Endodermal cell (in vitro differentiated cells): ENCODE measurements around the gene GRSF1. TPM values are rescaled to one million over a fixed set of nuclear protein-coding genes. Genes with fewer than 3 reads are reported as not detected.

ENCODE experiments used
- DNase-seq: peaks from one replicate; pipeline ENCODE4 v3.0.0-alpha.2; 2017
- H3K27ac ChIP-seq: 2 replicates; pipeline ENCODE4 v1.5.1; 2013; ENCODE audit warnings: mild to moderate bottlenecking, low read depth, low read length, moderate library complexity
- H3K27me3 ChIP-seq: 2 replicates; pipeline ENCODE4 v1.6.1; 2013; ENCODE audit warnings: mild to moderate bottlenecking, low read length, moderate library complexity; ENCODE audit not compliant: insufficient read depth, control insufficient read depth, poor library complexity, severe bottlenecking
- H3K36me3 ChIP-seq: 2 replicates; pipeline ENCODE4 v1.7.0; 2013; ENCODE audit warnings: mild to moderate bottlenecking, low read length, moderate library complexity; ENCODE audit not compliant: control insufficient read depth, insufficient read depth
- H3K4me1 ChIP-seq: one replicate; pipeline ENCODE4 v1.7.0; 2013; ENCODE audit warnings: low read length; ENCODE audit not compliant: control insufficient read depth, insufficient read depth
- H3K4me3 ChIP-seq: 2 replicates; pipeline ENCODE4 v1.5.1; 2013; ENCODE audit warnings: mild to moderate bottlenecking, low read length, moderate library complexity
- H3K9ac ChIP-seq: 2 replicates; pipeline ENCODE4 v1.6.1; 2013; ENCODE audit warnings: mild to moderate bottlenecking, low read length, moderate library complexity; ENCODE audit not compliant: poor library complexity, severe bottlenecking; ENCODE audit errors: extremely low read depth
- H3K9me3 ChIP-seq: 2 replicates; pipeline ENCODE4 v1.6.1; 2013; ENCODE audit warnings: mild to moderate bottlenecking, low read length, moderate library complexity; ENCODE audit not compliant: control insufficient read depth
- H3K27ac Mint-ChIP-seq: 2 replicates; pipeline ENCODE4 v1.8.0; 2020; ENCODE audit warnings: mixed read lengths
- H3K27me3 Mint-ChIP-seq: 2 replicates; pipeline ENCODE4 v1.8.0; 2021; ENCODE audit warnings: mild to moderate bottlenecking, mixed read lengths; ENCODE audit not compliant: insufficient read depth
- H3K36me3 Mint-ChIP-seq: 2 replicates; pipeline ENCODE4 v1.8.0; 2020; ENCODE audit warnings: low read depth, mixed read lengths
- H3K4me1 Mint-ChIP-seq: 2 replicates; pipeline ENCODE4 v1.8.0; 2020; ENCODE audit warnings: mixed read lengths
- H3K4me3 Mint-ChIP-seq: 2 replicates; pipeline ENCODE4 v1.8.0; 2020; ENCODE audit warnings: mild to moderate bottlenecking, moderate library complexity, mixed read lengths
- H3K9me3 Mint-ChIP-seq: 2 replicates; pipeline ENCODE4 v1.8.0; 2020; ENCODE audit warnings: mild to moderate bottlenecking, mixed read lengths
- CTCF ChIP-seq: fragments of 200-600 bp; sonication (generic); conservative IDR thresholded peaks from 2 replicates; pipeline ENCODE4 v1.5.0; 2021; ENCODE audit warnings: antibody characterized with exemption, mild to moderate bottlenecking
- WGBS, 2 experiments: methylation state at CpG; one replicate each; pipeline versions ENCODE4 v1.1.5 to v1.1.7; 2013; ENCODE audit warnings: missing lambda C conversion rate in 2 of 2, mixed read lengths in 1 of 2; ENCODE audit not compliant: insufficient coverage in 1 of 2, insufficient read length in 1 of 2; 5-methylcytosine and 5-hydroxymethylcytosine counted together
- total RNA-seq, 2 donors: library from RNA; stranded (reverse); fragmentation: NEBNext Ultra II Directional in 1 of 2; extraction: Animal tissue kit (Norgen Biotek cat#: 25700) in 1 of 2; gene quantifications; 2 replicates in 1 of 2; 3 replicates in 1 of 2; pipeline ENCODE4 v1.2.1, GENCODE V29; 2021

Gene GRSF1
- total RNA-seq, 2 donors from 2014 or later: 108 to 123 TPM

- Mint-ChIP-seq H3K9me3 (no peaks in the 10 kb centered on the region), H3K36me3 (peaks cover 38% of the 10 kb centered on the region), H3K27ac (no peak overlapping the region), H3K4me1 (peaks cover 8% of the 10 kb centered on the region), H3K27me3 (no peaks in the 10 kb centered on the region), H3K4me3 (no peak overlapping the region)
- Histone ChIP-seq H3K36me3 (peaks cover 52% of the 10 kb centered on the region), H3K27me3 (no peaks in the 10 kb centered on the region), H3K4me1 (no peaks in the 10 kb centered on the region), H3K4me3 (no peak overlapping the region), H3K27ac (no peak overlapping the region), H3K9ac (no peak overlapping the region), H3K9me3 (no peaks in the 10 kb centered on the region)
- DNase-seq: no peak
- TF ChIP-seq CTCF: no peak
- WGBS, 2 experiments: 90% methylated on average over 1 of the region's 2 CpGs; no CpG with 5 or more reads in 1 of the 2 experiments
These were observed 22.8 kb downstream of the GRSF1 start for GRCh38 chr4:70816894-70817293.

- Histone ChIP-seq H3K27ac (no peak overlapping the region), H3K4me1 (no peaks in the 10 kb centered on the region), H3K27me3 (no peaks in the 10 kb centered on the region), H3K9me3 (no peaks in the 10 kb centered on the region), H3K36me3 (peaks cover 38% of the 10 kb centered on the region), H3K9ac (no peak overlapping the region), H3K4me3 (no peak overlapping the region)
- H3K27me3 Mint-ChIP-seq: no peaks in the 10 kb centered on the region
- 100% methylated on average over 1 of the region's 1 CpG; no CpG with 5 or more reads in 1 of the 2 experiments for WGBS, 2 experiments
- DNase-seq: no peak
- no peaks in the 10 kb centered on the region for H3K9me3 Mint-ChIP-seq
- H3K36me3 Mint-ChIP-seq: peaks cover 29% of the 10 kb centered on the region
- peaks cover 8% of the 10 kb centered on the region for H3K4me1 Mint-ChIP-seq
- no peak overlapping the region for H3K27ac Mint-ChIP-seq
- TF ChIP-seq CTCF: no peak
- no peak overlapping the region for H3K4me3 Mint-ChIP-seq
These were observed 24.3 kb downstream of the GRSF1 start for GRCh38 chr4:70815370-70815769.

- no peak overlapping the region for H3K4me3 ChIP-seq
- 83 to 90% methylated on average over 1 of the region's 1 CpG for WGBS, 2 experiments
- H3K9me3 ChIP-seq: no peaks in the 10 kb centered on the region
- no peak overlapping the region for H3K27ac ChIP-seq
- Mint-ChIP-seq H3K9me3 (no peaks in the 10 kb centered on the region), H3K27me3 (no peaks in the 10 kb centered on the region), H3K36me3 (peaks cover 8% of the 10 kb centered on the region), H3K4me1 (peaks cover under 1% of the 10 kb centered on the region), H3K27ac (no peak overlapping the region), H3K4me3 (no peak overlapping the region)
- no peaks in the 10 kb centered on the region for H3K27me3 ChIP-seq
- DNase-seq: no peak
- H3K4me1 ChIP-seq: no peaks in the 10 kb centered on the region
- H3K9ac ChIP-seq: no peak overlapping the region
- TF ChIP-seq CTCF: no peak
- H3K36me3 ChIP-seq: peaks cover 7% of the 10 kb centered on the region
These were observed 31.5 kb downstream of the GRSF1 start for GRCh38 chr4:70808151-70808550.
